ENCODE measurements around the gene PTPRE. TPM values are rescaled to one million over a fixed set of nuclear protein-coding genes. Genes with fewer than 3 reads are reported as not detected.

PTPRE gene
- total RNA-seq, 6 donors from 2014 or later, result 49.9 to 89.2 (median 64.2) TPM

DNA sequence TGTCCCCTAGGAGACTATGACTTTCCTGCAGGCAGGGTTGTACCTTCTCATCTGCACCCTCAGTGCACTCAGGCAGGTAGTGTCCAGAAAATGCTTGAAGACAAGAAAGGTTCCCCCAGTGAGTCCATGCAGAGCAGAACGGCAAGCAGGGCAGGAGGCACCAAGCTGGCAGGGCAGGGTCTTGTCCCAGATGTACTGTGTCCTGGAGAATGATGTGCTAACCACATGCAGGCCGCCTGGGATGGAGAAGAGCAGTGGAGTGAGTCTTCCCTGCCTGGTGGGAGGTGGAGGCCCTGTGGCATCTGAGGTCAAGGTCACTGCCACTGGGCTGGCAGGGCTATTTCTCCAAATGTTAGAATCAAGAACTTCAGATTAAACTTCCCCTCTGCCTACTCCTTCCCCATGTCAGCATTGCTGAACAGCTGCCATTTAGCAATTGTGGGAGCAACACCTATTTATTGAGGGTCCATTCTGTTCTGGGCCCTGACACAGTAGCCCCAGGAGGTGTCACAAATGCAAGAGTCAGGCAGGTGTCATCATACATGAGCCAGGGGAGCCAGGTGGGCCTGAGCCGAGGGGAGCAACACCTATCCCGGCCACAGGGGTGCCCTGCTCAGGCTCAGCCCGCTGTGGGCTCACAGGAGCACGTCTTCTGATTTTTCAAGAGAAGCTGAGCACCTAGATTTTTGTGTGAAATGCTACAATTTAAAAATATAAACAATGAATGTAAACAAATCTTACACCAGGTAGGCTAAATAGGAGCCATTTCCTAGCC lies 34.1 kb downstream of the PTPRE start:
- ATAC-seq (ENCODE audit: low FRiP score in 2 of 2), result no peak
- 83 to 88% methylated on average over 5 to 6 of the region's 6 CpGs for WGBS, 2 donors

DNA sequence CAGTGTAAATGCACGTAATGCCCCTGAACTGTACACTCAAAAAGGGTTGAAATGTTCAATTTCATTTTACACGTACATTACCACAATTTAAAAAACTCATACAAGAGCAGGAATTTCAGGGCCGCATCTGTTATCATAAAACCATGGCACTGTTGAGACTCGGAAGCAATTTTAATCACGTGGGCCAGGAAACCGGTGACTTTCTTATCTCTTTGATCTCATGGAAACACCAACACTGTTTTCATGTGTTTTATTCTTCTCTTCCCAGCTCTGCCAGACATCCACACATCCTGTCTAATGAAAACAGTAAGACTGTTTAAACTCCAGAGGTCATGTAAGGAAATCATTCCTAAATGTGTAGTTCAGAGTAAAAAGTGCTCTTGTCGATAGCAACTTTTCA lies 35.9 kb downstream of the PTPRE start:
- no peak overlapping the region for H3K27ac ChIP-seq
- TF ChIP-seq EP300 (IDR thresholded peaks at IDR 0.05) (no peak), POLR2A (IDR thresholded peaks at IDR 0.05) (no peak), POLR2AphosphoS5 (IDR thresholded peaks at IDR 0.05) (no peak)
- TF ChIP-seq, protein P1, sequence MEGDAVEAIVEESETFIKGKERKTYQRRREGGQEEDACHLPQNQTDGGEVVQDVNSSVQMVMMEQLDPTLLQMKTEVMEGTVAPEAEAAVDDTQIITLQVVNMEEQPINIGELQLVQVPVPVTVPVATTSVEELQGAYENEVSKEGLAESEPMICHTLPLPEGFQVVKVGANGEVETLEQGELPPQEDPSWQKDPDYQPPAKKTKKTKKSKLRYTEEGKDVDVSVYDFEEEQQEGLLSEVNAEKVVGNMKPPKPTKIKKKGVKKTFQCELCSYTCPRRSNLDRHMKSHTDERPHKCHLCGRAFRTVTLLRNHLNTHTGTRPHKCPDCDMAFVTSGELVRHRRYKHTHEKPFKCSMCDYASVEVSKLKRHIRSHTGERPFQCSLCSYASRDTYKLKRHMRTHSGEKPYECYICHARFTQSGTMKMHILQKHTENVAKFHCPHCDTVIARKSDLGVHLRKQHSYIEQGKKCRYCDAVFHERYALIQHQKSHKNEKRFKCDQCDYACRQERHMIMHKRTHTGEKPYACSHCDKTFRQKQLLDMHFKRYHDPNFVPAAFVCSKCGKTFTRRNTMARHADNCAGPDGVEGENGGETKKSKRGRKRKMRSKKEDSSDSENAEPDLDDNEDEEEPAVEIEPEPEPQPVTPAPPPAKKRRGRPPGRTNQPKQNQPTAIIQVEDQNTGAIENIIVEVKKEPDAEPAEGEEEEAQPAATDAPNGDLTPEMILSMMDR (IDR thresholded peaks at IDR 0.05), result no peak
- peaks cover 11 to 21% (median 13%) of the 10 kb centered on the region in 4 donors for H3K4me1 ChIP-seq
- H3K9me3 ChIP-seq, result no peaks in the 10 kb centered on the region
- H3K27me3 ChIP-seq, result no peaks in the 10 kb centered on the region
- H3K4me3 ChIP-seq, result no peak overlapping the region
- WGBS, 2 donors, result 40 to 41% methylated on average over 7 of the region's 7 CpGs
- no peaks in the 10 kb centered on the region for H3K36me3 ChIP-seq
- DNase-seq (no peak), ATAC-seq (ENCODE audit: low FRiP score in 2 of 2) (no peak)

More for the DNA sequence above, 34.1 kb downstream of the PTPRE start:
- no peak for DNase-seq
- Histone ChIP-seq H3K4me1 (peaks cover 6 to 11% (median 9%) of the 10 kb centered on the region in 4 donors), H3K4me3 (no peak overlapping the region), H3K36me3 (no peaks in the 10 kb centered on the region), H3K27me3 (no peaks in the 10 kb centered on the region), H3K27ac (no peak overlapping the region), H3K9me3 (no peaks in the 10 kb centered on the region)
- no peak for TF ChIP-seq EP300 (IDR thresholded peaks at IDR 0.05)
- no peak for TF ChIP-seq POLR2AphosphoS5 (IDR thresholded peaks at IDR 0.05)
- no peak for TF ChIP-seq POLR2A (IDR thresholded peaks at IDR 0.05)
- TF ChIP-seq, protein P1 (IDR thresholded peaks at IDR 0.05), result no peak

DNA sequence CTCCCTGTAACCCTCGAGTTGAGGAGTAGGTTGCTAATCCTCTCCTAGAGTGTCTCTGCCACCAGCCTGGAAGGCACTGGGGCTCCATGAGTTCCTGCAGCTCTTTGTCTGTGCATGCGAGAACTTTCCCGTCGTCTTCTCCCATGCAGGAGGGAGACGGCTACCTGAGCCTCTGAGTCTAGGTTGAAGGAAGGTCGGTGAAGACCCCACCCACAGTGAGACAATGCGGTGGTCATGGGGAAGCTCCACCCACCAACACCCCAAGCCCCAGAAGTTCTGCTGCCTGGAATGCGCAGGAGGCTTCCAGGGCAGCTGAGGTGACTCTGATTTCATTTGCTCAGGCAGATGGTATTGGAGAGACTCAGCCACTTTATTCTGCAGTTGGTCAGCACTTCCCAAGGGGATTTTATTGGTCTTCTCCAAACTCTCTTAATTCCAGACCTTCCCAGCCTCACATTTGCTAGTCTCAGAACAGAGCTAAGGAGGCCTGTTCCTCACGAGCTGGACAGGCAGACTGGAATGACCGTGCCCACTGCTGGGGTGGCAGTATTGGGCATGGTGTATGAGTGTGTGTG lies 36.5 kb downstream of the PTPRE start:
- Histone ChIP-seq H3K9me3 (no peaks in the 10 kb centered on the region), H3K27me3 (no peaks in the 10 kb centered on the region), H3K4me3 (no peak overlapping the region), H3K36me3 (no peaks in the 10 kb centered on the region), H3K27ac (no peak overlapping the region), H3K4me1 (peaks cover 11 to 21% (median 15%) of the 10 kb centered on the region in 4 donors)
- TF ChIP-seq POLR2A (IDR thresholded peaks at IDR 0.05) (no peak), POLR2AphosphoS5 (IDR thresholded peaks at IDR 0.05) (no peak), EP300 (IDR thresholded peaks at IDR 0.05) (no peak)
- TF ChIP-seq, protein P1 (IDR thresholded peaks at IDR 0.05), result no peak
- ATAC-seq (ENCODE audit: low FRiP score in 2 of 2) (no peak), DNase-seq (no peak)
- WGBS, 2 donors, result 78 to 86% methylated on average over 5 to 10 of the region's 10 CpGs

DNA sequence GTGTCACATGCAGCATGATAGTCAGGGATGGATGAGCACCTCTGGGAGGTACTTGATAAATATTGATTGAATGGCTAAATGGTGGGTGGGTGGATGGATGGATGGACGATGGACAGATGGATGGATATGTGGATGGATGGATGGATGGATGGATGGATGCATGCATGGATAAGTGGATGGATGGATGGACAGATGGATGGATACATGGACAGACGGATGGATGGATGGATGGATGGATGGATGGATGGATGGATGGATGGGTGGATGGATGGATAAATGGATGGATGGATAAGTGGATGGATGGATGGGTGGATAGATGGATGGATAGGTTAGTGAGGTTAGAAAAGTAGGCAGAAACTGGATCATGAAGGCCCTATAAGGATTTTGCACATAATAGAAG lies 37.4 kb downstream of the PTPRE start:
- TF ChIP-seq, protein P1 (IDR thresholded peaks at IDR 0.05), result no peak
- no peak for TF ChIP-seq EP300 (IDR thresholded peaks at IDR 0.05)
- no peak for TF ChIP-seq POLR2A (IDR thresholded peaks at IDR 0.05)
- no peak for TF ChIP-seq POLR2AphosphoS5 (IDR thresholded peaks at IDR 0.05)
- Histone ChIP-seq H3K27ac (no peak overlapping the region), H3K4me3 (no peak overlapping the region), H3K36me3 (no peaks in the 10 kb centered on the region), H3K9me3 (no peaks in the 10 kb centered on the region), H3K4me1 (peaks cover 11 to 22% (median 17%) of the 10 kb centered on the region in 4 donors), H3K27me3 (no peaks in the 10 kb centered on the region)
- 79 to 86% methylated on average over 2 of the region's 2 CpGs for WGBS, 2 donors
- no peak for ATAC-seq (ENCODE audit: low FRiP score in 2 of 2)
- no peak for DNase-seq

Data from upper lobe of left lung (tissue), 6 donors.